H9 (cell line): Measurements from ENCODE around the gene MATK. TPM values are rescaled to one million over a fixed set of nuclear protein-coding genes. Genes with fewer than 3 reads are reported as not detected.

Source experiments
- DNase-seq: peaks from one replicate; pipeline ENCODE4 v3.0.0-alpha.2; 2017
- H2AFZ ChIP-seq: one replicate; pipeline ENCODE4 v1.6.1; 2013; ENCODE audit warnings: mild to moderate bottlenecking, low read length, control low read depth, moderate library complexity
- H2AK5ac ChIP-seq: 2 replicates; pipeline ENCODE4 v1.6.1; 2013; ENCODE audit warnings: low read length, control low read depth, mixed read lengths; ENCODE audit not compliant: insufficient read length
- H2BK120ac ChIP-seq: one replicate; pipeline ENCODE4 v1.6.1; 2013; ENCODE audit warnings: low read depth, mild to moderate bottlenecking, low read length, control low read depth, inconsistent platforms; ENCODE audit not compliant: poor library complexity, severe bottlenecking
- H2BK12ac ChIP-seq: 2 replicates; pipeline ENCODE4 v1.6.1; 2013; ENCODE audit warnings: low read length, control low read depth, mixed read lengths, low read depth; ENCODE audit not compliant: insufficient read length
- H2BK15ac ChIP-seq: 2 replicates; pipeline ENCODE4 v1.6.1; 2013; ENCODE audit warnings: low read depth, low read length, control low read depth
- H2BK20ac ChIP-seq: one replicate; pipeline ENCODE4 v1.6.1; 2013; ENCODE audit warnings: low read depth, mild to moderate bottlenecking, low read length, control low read depth, inconsistent platforms; ENCODE audit not compliant: poor library complexity, severe bottlenecking
- H2BK5ac ChIP-seq: 2 replicates; pipeline ENCODE4 v1.6.1; 2013; ENCODE audit warnings: low read length, control low read depth, mixed read lengths; ENCODE audit not compliant: insufficient read length
- H3K14ac ChIP-seq: 2 replicates; pipeline ENCODE4 v1.6.1; 2013; ENCODE audit warnings: low read length, control low read depth; ENCODE audit not compliant: insufficient read depth
- H3K18ac ChIP-seq: 2 replicates; pipeline ENCODE4 v1.6.1; 2013; ENCODE audit warnings: low read depth, mild to moderate bottlenecking, mixed read lengths, low read length, control low read depth; ENCODE audit not compliant: insufficient read length
- H3K23ac ChIP-seq: 2 replicates; pipeline ENCODE4 v1.6.1; 2013; ENCODE audit warnings: low read length, control low read depth, mixed read lengths, low read depth; ENCODE audit not compliant: insufficient read length
- H3K23me2 ChIP-seq: 2 replicates; pipeline ENCODE4 v1.6.1; 2013; ENCODE audit warnings: low read depth, mild to moderate bottlenecking, mixed read lengths, low read length, control low read depth; ENCODE audit not compliant: insufficient read length, poor library complexity, severe bottlenecking
- H3K27ac ChIP-seq: 2 replicates; pipeline ENCODE4 v1.5.1; 2013; ENCODE audit warnings: low read length, control low read depth, mixed read lengths, low read depth; ENCODE audit not compliant: insufficient read length
- H3K27me3 ChIP-seq: 2 replicates; pipeline ENCODE4 v1.6.1; 2013; ENCODE audit warnings: low read length, control low read depth, inconsistent platforms; ENCODE audit not compliant: insufficient read depth
- H3K4ac ChIP-seq: 2 replicates; pipeline ENCODE4 v1.6.1; 2013; ENCODE audit warnings: low read depth, mild to moderate bottlenecking, control low read depth, inconsistent platforms, low read length, moderate library complexity
- H3K4me1 ChIP-seq: 2 replicates; pipeline ENCODE4 v1.6.1; 2013; ENCODE audit warnings: low read length, control low read depth, inconsistent platforms; ENCODE audit not compliant: insufficient read depth
- H3K4me2 ChIP-seq: 2 replicates; pipeline ENCODE4 v1.6.1; 2013; ENCODE audit warnings: low read length, control low read depth, mixed read lengths; ENCODE audit not compliant: insufficient read length, insufficient read depth
- H3K56ac ChIP-seq: 2 replicates; pipeline ENCODE4 v1.6.1; 2013; ENCODE audit warnings: low read depth, mild to moderate bottlenecking, mixed read lengths, low read length, control low read depth; ENCODE audit not compliant: insufficient read length
- H3K79me1 ChIP-seq: 2 replicates; pipeline ENCODE4 v1.6.1; 2013; ENCODE audit warnings: low read depth, mild to moderate bottlenecking, moderate library complexity, low read length, control low read depth, inconsistent platforms; ENCODE audit not compliant: insufficient read depth, poor library complexity, severe bottlenecking
- H3K79me2 ChIP-seq: 2 replicates; pipeline ENCODE4 v1.6.1; 2013; ENCODE audit warnings: low read length, control low read depth, inconsistent platforms; ENCODE audit not compliant: insufficient read depth
- H3K9ac ChIP-seq: 2 replicates; pipeline ENCODE4 v1.6.1; 2013; ENCODE audit warnings: low read length, control low read depth, mixed read lengths; ENCODE audit not compliant: insufficient read length; ENCODE audit errors: extremely low read depth
- H3K9me3 ChIP-seq: one replicate; pipeline ENCODE4 v1.6.1; 2013; ENCODE audit warnings: low read depth, low read length, inconsistent platforms; ENCODE audit not compliant: control insufficient read depth
- H3T11ph ChIP-seq: one replicate; pipeline ENCODE4 v1.6.1; 2013; ENCODE audit warnings: mild to moderate bottlenecking, low read length, control low read depth, inconsistent platforms
- H4K20me1 ChIP-seq: one replicate; pipeline ENCODE4 v1.6.1; 2013; ENCODE audit not compliant: control insufficient read depth, insufficient read length, insufficient read depth
- H4K5ac ChIP-seq: 2 replicates; pipeline ENCODE4 v1.6.1; 2013; ENCODE audit warnings: low read depth, mild to moderate bottlenecking, mixed read lengths, low read length, control low read depth; ENCODE audit not compliant: insufficient read length
- H4K8ac ChIP-seq: replicated peaks from 2 replicates; pipeline ENCODE4 v1.6.1; 2013; ENCODE audit warnings: low read length, control low read depth, mixed read lengths, low read depth; ENCODE audit not compliant: insufficient read length
- H4K91ac ChIP-seq: 2 replicates; pipeline ENCODE4 v1.6.1; 2013; ENCODE audit warnings: low read depth, mild to moderate bottlenecking, moderate library complexity, mixed read lengths, low read length, control low read depth; ENCODE audit not compliant: insufficient read length
- H3K27ac Mint-ChIP-seq, 3 experiments: 2 replicates in 2 of 3; 3 replicates in 1 of 3; pipeline ENCODE4 v1.8.0; 2020 to 2021; ENCODE audit warnings: mixed read lengths in 3 of 3, mild to moderate bottlenecking in 1 of 3, moderate library complexity in 1 of 3
- H3K27me3 Mint-ChIP-seq: 2 replicates; pipeline ENCODE4 v1.8.0; 2021; ENCODE audit warnings: low read depth, mild to moderate bottlenecking, moderate library complexity, mixed read lengths
- H3K36me3 Mint-ChIP-seq, 3 experiments: 2 replicates in 2 of 3; 3 replicates in 1 of 3; pipeline ENCODE4 v1.8.0; 2020 to 2021; ENCODE audit warnings: low read depth in 3 of 3, mixed read lengths in 3 of 3; ENCODE audit not compliant: insufficient read depth in 1 of 3
- H3K4me1 Mint-ChIP-seq, 2 experiments: 2 replicates each; pipeline ENCODE4 v1.8.0; 2020; ENCODE audit warnings: mixed read lengths in 2 of 2
- H3K4me3 Mint-ChIP-seq, 2 experiments: 2 replicates in 1 of 2; 3 replicates in 1 of 2; pipeline ENCODE4 v1.8.0; 2020 to 2021; ENCODE audit warnings: mild to moderate bottlenecking in 2 of 2, mixed read lengths in 2 of 2, moderate library complexity in 1 of 2
- H3K9me3 Mint-ChIP-seq, 2 experiments: 2 replicates in 1 of 2; 3 replicates in 1 of 2; pipeline ENCODE4 v1.8.0; 2020; ENCODE audit warnings: mild to moderate bottlenecking in 2 of 2, mixed read lengths in 2 of 2, moderate library complexity in 1 of 2
- WGBS: extraction: QIAGEN DNeasy Blood & Tissue Kit; methylation state at CpG from one replicate; pipeline ENCODE4 v1.1.7; 2013; ENCODE audit warnings: missing lambda C conversion rate, low lambda C conversion rate, mixed read lengths; ENCODE audit not compliant: insufficient read length; ENCODE audit errors: extremely low coverage; 5-methylcytosine and 5-hydroxymethylcytosine counted together
- total RNA-seq: library from RNA; stranded (reverse); gene quantifications from 2 replicates; pipeline ENCODE4 v1.2.1, GENCODE V29; 2021
- TF ChIP-seq, protein P1 (sequence below): fragments of 200-600 bp; sonication (generic); conservative IDR thresholded peaks from 3 replicates; pipeline ENCODE4 v1.8.0; 2021; ENCODE audit warnings: antibody characterized with exemption, mild to moderate bottlenecking

Gene MATK
- total RNA-seq, 1 experiment from 2014 or later: 13.5 TPM

DNA sequence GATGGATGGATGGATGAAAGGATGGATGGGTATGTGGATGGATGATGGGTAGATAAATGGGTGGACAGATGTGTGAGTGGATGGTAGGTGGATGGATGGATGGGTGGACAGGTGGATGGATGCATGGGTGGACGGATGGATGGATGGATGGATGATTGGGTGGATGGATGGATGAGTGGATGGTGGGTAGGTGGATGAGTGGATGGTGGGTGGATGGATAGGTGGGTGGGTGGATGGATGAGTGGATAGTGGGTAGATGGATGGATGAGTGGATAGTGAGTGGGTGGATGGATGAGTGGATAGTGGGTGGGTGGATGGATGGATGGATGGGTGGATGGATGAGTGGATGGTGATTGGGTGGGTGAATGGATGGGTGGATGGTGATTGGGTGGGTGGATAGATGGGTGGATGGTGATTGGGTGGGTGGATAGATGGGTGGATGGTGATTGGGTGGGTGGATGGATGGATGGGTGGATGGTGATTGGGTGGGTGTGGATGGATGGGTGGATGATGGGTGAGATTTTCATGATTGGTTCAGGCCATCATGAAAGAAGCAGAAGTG, 9.6 kb downstream of the MATK start:
- Histone ChIP-seq H3K79me2 (no peaks in the 10 kb centered on the region), H2BK15ac (no peak overlapping the region), H2BK20ac (no peak overlapping the region), H2BK5ac (no peak overlapping the region), H3T11ph (no peak overlapping the region), H2AK5ac (no peak overlapping the region), H4K5ac (no peak overlapping the region), H3K4me2 (no peak overlapping the region), H3K23ac (no peak overlapping the region), H3K9me3 (peaks cover 8% of the 10 kb centered on the region), H4K8ac (no peak overlapping the region), H3K56ac (no peak overlapping the region), H3K4me1 (no peaks in the 10 kb centered on the region), H2AFZ (no peak overlapping the region), H3K14ac (no peak overlapping the region), H2BK120ac (no peak overlapping the region), H3K9ac (no peak overlapping the region), H3K79me1 (no peaks in the 10 kb centered on the region), H4K91ac (no peak overlapping the region), H3K4ac (no peak overlapping the region), H3K18ac (no peak overlapping the region), H4K20me1 (no peaks in the 10 kb centered on the region), H3K23me2 (no peaks in the 10 kb centered on the region), H3K27ac (no peak overlapping the region), H2BK12ac (no peak overlapping the region), H3K27me3 (no peaks in the 10 kb centered on the region)
- Mint-ChIP-seq H3K9me3 (peaks cover 8 to 10% of the 10 kb centered on the region in 2 experiments), H3K4me1 (peaks cover 2 to 12% of the 10 kb centered on the region in 2 experiments; a peak in 2 of 4 replicates), H3K27me3 (peaks cover 6% of the 10 kb centered on the region), H3K4me3 (no peak overlapping the region), H3K27ac (no peak overlapping the region), H3K36me3 (peaks cover 6 to 8% (median 8%) of the 10 kb centered on the region in 3 experiments)
- no peak for DNase-seq
- TF ChIP-seq, protein P1, sequence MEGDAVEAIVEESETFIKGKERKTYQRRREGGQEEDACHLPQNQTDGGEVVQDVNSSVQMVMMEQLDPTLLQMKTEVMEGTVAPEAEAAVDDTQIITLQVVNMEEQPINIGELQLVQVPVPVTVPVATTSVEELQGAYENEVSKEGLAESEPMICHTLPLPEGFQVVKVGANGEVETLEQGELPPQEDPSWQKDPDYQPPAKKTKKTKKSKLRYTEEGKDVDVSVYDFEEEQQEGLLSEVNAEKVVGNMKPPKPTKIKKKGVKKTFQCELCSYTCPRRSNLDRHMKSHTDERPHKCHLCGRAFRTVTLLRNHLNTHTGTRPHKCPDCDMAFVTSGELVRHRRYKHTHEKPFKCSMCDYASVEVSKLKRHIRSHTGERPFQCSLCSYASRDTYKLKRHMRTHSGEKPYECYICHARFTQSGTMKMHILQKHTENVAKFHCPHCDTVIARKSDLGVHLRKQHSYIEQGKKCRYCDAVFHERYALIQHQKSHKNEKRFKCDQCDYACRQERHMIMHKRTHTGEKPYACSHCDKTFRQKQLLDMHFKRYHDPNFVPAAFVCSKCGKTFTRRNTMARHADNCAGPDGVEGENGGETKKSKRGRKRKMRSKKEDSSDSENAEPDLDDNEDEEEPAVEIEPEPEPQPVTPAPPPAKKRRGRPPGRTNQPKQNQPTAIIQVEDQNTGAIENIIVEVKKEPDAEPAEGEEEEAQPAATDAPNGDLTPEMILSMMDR: no peak
- no CpG with 5 or more reads among the region's 1 CpG for whole genome bisulfite sequencing
